Measurements from ENCODE around the gene S100A9.
"Not testable (repeated sequence)": the region's sequence is repeated elsewhere in the genome, so short reads cannot be mapped to it uniquely, and the experiment has no call there.

S100A9 gene

GRCh38 chr1:153357853-153358690 is at the start of gene S100A9:
TSS of gene S100A9 (plus strand) at chr1:153357854. CDS start at chr1:153358284, 430 bp downstream.
- Histone ChIP-seq H3K27me3 (ENCODE audit: low read depth, low read length) (no peaks in the 10 kb centered on the region), H3K27ac (ENCODE audit: low read length) (peak within 1 kb of the TSS; percentile 39), H3K36me3 (ENCODE audit: control insufficient read depth in 1 of 2, insufficient read depth in 2 of 2, low read length in 2 of 2) (no peaks in the 10 kb centered on the region), H3K4me1 (ENCODE audit: control insufficient read depth in 1 of 2, insufficient read depth in 2 of 2, low read length in 2 of 2) (peaks cover 0 to 4% of the 10 kb centered on the region in 2 donors), H3K4me3 (ENCODE audit: low read depth in 1 of 2, low read length in 2 of 2) (peak within 1 kb of the TSS; percentile 4 to 40), H3K9me3 (ENCODE audit: control insufficient read depth in 1 of 2, low read length in 2 of 2) (no peaks in the 10 kb centered on the region)

GRCh38 chr1:153308540-153308939 is 49.1 kb upstream of the S100A9 start:
- Histone ChIP-seq H3K36me3 (ENCODE audit: control insufficient read depth in 1 of 2, insufficient read depth in 2 of 2, low read length in 2 of 2) (no peaks in the 10 kb centered on the region), H3K4me1 (ENCODE audit: control insufficient read depth in 1 of 2, insufficient read depth in 2 of 2, low read length in 2 of 2) (no peaks in the 10 kb centered on the region), H3K4me3 (ENCODE audit: low read depth in 1 of 2, low read length in 2 of 2) (no peak overlapping the region), H3K27ac (ENCODE audit: low read length) (no peak overlapping the region), H3K9me3 (ENCODE audit: control insufficient read depth in 1 of 2, low read length in 2 of 2) (no peaks in the 10 kb centered on the region), H3K27me3 (ENCODE audit: low read depth, low read length) (no peaks in the 10 kb centered on the region)

- Histone ChIP-seq H3K4me3 (ENCODE audit: low read depth in 1 of 2, low read length in 2 of 2) (no peak overlapping the region), H3K9me3 (ENCODE audit: control insufficient read depth in 1 of 2, low read length in 2 of 2) (no peaks in the 10 kb centered on the region), H3K4me1 (ENCODE audit: control insufficient read depth in 1 of 2, insufficient read depth in 2 of 2, low read length in 2 of 2) (no peaks in the 10 kb centered on the region), H3K27me3 (ENCODE audit: low read depth, low read length) (no peaks in the 10 kb centered on the region), H3K27ac (ENCODE audit: low read length) (no peak overlapping the region), H3K36me3 (ENCODE audit: control insufficient read depth in 1 of 2, insufficient read depth in 2 of 2, low read length in 2 of 2) (no peaks in the 10 kb centered on the region)
Measured at GRCh38 chr1:153309441-153309840, 48.2 kb upstream of the S100A9 start.

GRCh38 chr1:153310526-153310925 is 47.1 kb upstream of the S100A9 start:
- H3K27ac ChIP-seq (ENCODE audit: low read length): no peak overlapping the region
- H3K4me3 ChIP-seq (ENCODE audit: low read depth in 1 of 2, low read length in 2 of 2): no peak overlapping the region
- no peaks in the 10 kb centered on the region for H3K36me3 ChIP-seq (ENCODE audit: control insufficient read depth in 1 of 2, insufficient read depth in 2 of 2, low read length in 2 of 2)
- H3K9me3 ChIP-seq (ENCODE audit: control insufficient read depth in 1 of 2, low read length in 2 of 2): no peaks in the 10 kb centered on the region
- no peaks in the 10 kb centered on the region for H3K27me3 ChIP-seq (ENCODE audit: low read depth, low read length)
- no peaks in the 10 kb centered on the region for H3K4me1 ChIP-seq (ENCODE audit: control insufficient read depth in 1 of 2, insufficient read depth in 2 of 2, low read length in 2 of 2)

- no peak within 1 kb of the TSS for H3K4me3 ChIP-seq (ENCODE audit: low read depth in 1 of 2, low read length in 2 of 2)
- H3K27ac ChIP-seq (ENCODE audit: low read length): no peak within 1 kb of the TSS
- H3K27me3 ChIP-seq (ENCODE audit: low read depth, low read length): no peaks in the 10 kb centered on the region
Measured at GRCh38 chr1:153312570-153313186, 45.0 kb upstream of the S100A9 start, which contains the start of gene PGLYRP3. TSS of gene PGLYRP3 (minus strand) at chr1:153312952. CDS start at chr1:153310665, 2,287 bp downstream.

GRCh38 chr1:153313288-153313687 is 44.4 kb upstream of the S100A9 start:
- no peaks in the 10 kb centered on the region for H3K9me3 ChIP-seq (ENCODE audit: control insufficient read depth in 1 of 2, low read length in 2 of 2)
- no peaks in the 10 kb centered on the region for H3K4me1 ChIP-seq (ENCODE audit: control insufficient read depth in 1 of 2, insufficient read depth in 2 of 2, low read length in 2 of 2)
- no peak overlapping the region for H3K4me3 ChIP-seq (ENCODE audit: low read depth in 1 of 2, low read length in 2 of 2)
- no peaks in the 10 kb centered on the region for H3K27me3 ChIP-seq (ENCODE audit: low read depth, low read length)
- H3K27ac ChIP-seq (ENCODE audit: low read length): no peak overlapping the region
- H3K36me3 ChIP-seq (ENCODE audit: control insufficient read depth in 1 of 2, insufficient read depth in 2 of 2, low read length in 2 of 2): no peaks in the 10 kb centered on the region

More at GRCh38 chr1:153312570-153313186, 45.0 kb upstream of the S100A9 start, which contains the start of gene PGLYRP3:
- Histone ChIP-seq H3K9me3 (ENCODE audit: control insufficient read depth in 1 of 2, low read length in 2 of 2) (no peaks in the 10 kb centered on the region), H3K4me1 (ENCODE audit: control insufficient read depth in 1 of 2, insufficient read depth in 2 of 2, low read length in 2 of 2) (no peaks in the 10 kb centered on the region), H3K36me3 (ENCODE audit: control insufficient read depth in 1 of 2, insufficient read depth in 2 of 2, low read length in 2 of 2) (no peaks in the 10 kb centered on the region)

GRCh38 chr1:153314388-153314787 is 43.3 kb upstream of the S100A9 start:
- not testable (repeated sequence) for H3K27me3 ChIP-seq (ENCODE audit: low read depth, low read length); H3K4me3 ChIP-seq (ENCODE audit: low read depth in 1 of 2, low read length in 2 of 2); H3K27ac ChIP-seq (ENCODE audit: low read length); H3K36me3 ChIP-seq (ENCODE audit: control insufficient read depth in 1 of 2, insufficient read depth in 2 of 2, low read length in 2 of 2); H3K4me1 ChIP-seq (ENCODE audit: control insufficient read depth in 1 of 2, insufficient read depth in 2 of 2, low read length in 2 of 2); H3K9me3 ChIP-seq (ENCODE audit: control insufficient read depth in 1 of 2, low read length in 2 of 2)

GRCh38 chr1:153316013-153316412 is 41.6 kb upstream of the S100A9 start:
- not testable (repeated sequence) for H3K36me3 ChIP-seq (ENCODE audit: control insufficient read depth in 1 of 2, insufficient read depth in 2 of 2, low read length in 2 of 2); H3K4me3 ChIP-seq (ENCODE audit: low read depth in 1 of 2, low read length in 2 of 2); H3K9me3 ChIP-seq (ENCODE audit: control insufficient read depth in 1 of 2, low read length in 2 of 2); H3K27me3 ChIP-seq (ENCODE audit: low read depth, low read length); H3K27ac ChIP-seq (ENCODE audit: low read length); H3K4me1 ChIP-seq (ENCODE audit: control insufficient read depth in 1 of 2, insufficient read depth in 2 of 2, low read length in 2 of 2)

- peaks cover 0 to 18% of the 10 kb centered on the region in 2 donors for H3K9me3 ChIP-seq (ENCODE audit: control insufficient read depth in 1 of 2, low read length in 2 of 2)
- not testable (repeated sequence) for H3K27ac ChIP-seq (ENCODE audit: low read length); H3K36me3 ChIP-seq (ENCODE audit: control insufficient read depth in 1 of 2, insufficient read depth in 2 of 2, low read length in 2 of 2); H3K4me1 ChIP-seq (ENCODE audit: control insufficient read depth in 1 of 2, insufficient read depth in 2 of 2, low read length in 2 of 2); H3K27me3 ChIP-seq (ENCODE audit: low read depth, low read length); H3K4me3 ChIP-seq (ENCODE audit: low read depth in 1 of 2, low read length in 2 of 2)
Measured at GRCh38 chr1:153318145-153318544, 39.5 kb upstream of the S100A9 start.

- Histone ChIP-seq H3K4me3 (ENCODE audit: low read depth in 1 of 2, low read length in 2 of 2) (no peak overlapping the region), H3K9me3 (ENCODE audit: control insufficient read depth in 1 of 2, low read length in 2 of 2) (peaks cover 2 to 27% of the 10 kb centered on the region in 2 donors), H3K27ac (ENCODE audit: low read length) (no peak overlapping the region), H3K4me1 (ENCODE audit: control insufficient read depth in 1 of 2, insufficient read depth in 2 of 2, low read length in 2 of 2) (no peaks in the 10 kb centered on the region), H3K27me3 (ENCODE audit: low read depth, low read length) (no peaks in the 10 kb centered on the region), H3K36me3 (ENCODE audit: control insufficient read depth in 1 of 2, insufficient read depth in 2 of 2, low read length in 2 of 2) (no peaks in the 10 kb centered on the region)
Measured at GRCh38 chr1:153322568-153322967, 35.1 kb upstream of the S100A9 start.

- H3K36me3 ChIP-seq (ENCODE audit: control insufficient read depth in 1 of 2, insufficient read depth in 2 of 2, low read length in 2 of 2): no peaks in the 10 kb centered on the region
- H3K9me3 ChIP-seq (ENCODE audit: control insufficient read depth in 1 of 2, low read length in 2 of 2): peaks cover 2 to 35% of the 10 kb centered on the region in 2 donors
- H3K27me3 ChIP-seq (ENCODE audit: low read depth, low read length): no peaks in the 10 kb centered on the region
- no peaks in the 10 kb centered on the region for H3K4me1 ChIP-seq (ENCODE audit: control insufficient read depth in 1 of 2, insufficient read depth in 2 of 2, low read length in 2 of 2)
- no peak overlapping the region for H3K27ac ChIP-seq (ENCODE audit: low read length)
- H3K4me3 ChIP-seq (ENCODE audit: low read depth in 1 of 2, low read length in 2 of 2): no peak overlapping the region
Measured at GRCh38 chr1:153324912-153325311, 32.7 kb upstream of the S100A9 start.

Measured in muscle layer of duodenum (tissue), 2 donors.